ENCODE data around the gene ACBD3.

ACBD3 gene

DNA sequence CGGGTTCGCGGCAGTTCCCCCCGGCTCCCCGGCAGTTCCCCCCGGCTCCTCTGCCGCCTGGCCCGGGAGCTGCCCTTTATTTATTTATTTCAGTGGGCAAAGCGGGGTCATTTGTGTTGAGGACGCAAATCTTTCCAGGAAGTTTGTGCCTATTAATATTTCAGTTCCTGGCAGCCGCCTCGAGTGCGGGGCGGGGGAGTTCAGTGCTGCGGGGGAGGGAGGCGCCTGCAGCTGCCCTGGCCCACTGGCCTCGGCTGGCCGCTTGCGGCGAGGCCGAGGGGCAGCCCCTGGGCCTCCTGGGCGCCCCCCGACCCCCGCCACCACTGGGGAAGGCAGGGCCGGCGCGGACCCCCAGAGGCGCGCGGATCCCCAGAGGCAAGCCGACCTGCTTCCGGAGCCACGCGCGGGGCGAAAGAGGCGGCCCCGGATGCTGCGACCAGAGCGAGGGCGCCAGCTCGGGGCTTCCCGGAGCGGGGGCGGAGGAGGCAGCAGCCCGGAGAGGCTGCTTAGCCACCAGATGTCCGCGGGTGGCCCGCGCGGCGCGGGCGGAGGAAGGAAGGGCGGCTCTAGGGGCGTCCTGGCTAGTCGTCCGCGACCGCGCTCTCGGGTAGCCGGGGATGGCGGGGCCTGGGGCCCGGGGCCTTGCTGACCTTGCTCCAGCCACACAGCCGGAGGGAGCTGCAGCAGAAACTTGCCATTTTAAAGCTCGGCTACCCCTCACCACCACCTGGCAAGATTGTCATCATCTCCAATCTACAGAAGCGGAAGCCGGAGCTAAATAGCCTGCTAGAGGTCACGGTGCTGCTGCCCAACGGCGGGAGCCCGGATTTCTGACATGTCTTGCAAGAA lies 76.1 kb downstream of the ACBD3 start:
- peak; percentile 45 for DNase-seq

DNA sequence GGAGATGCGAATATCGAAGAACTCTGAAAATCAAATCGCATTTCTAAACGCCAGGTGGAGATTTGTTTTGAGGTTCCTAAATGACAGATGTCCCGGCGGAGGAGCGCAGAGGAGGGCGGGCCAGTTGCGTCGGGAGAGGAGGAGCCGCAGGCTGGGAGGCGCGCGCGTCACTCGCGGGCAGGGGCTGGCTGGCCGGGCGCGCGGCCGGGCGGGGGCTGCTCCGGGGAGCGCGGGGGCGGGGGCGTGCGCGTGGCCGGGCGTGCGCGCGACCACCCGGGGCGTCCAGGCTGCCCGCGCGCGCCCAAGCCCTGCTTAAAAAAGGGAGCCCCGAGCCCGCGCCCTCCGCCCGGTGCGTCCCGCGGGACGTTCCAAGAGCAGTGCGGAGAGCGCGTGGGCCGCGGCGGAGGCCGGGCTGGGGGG lies 76.7 kb downstream of the ACBD3 start:
- DNase-seq, result peak; percentile 63

DNA sequence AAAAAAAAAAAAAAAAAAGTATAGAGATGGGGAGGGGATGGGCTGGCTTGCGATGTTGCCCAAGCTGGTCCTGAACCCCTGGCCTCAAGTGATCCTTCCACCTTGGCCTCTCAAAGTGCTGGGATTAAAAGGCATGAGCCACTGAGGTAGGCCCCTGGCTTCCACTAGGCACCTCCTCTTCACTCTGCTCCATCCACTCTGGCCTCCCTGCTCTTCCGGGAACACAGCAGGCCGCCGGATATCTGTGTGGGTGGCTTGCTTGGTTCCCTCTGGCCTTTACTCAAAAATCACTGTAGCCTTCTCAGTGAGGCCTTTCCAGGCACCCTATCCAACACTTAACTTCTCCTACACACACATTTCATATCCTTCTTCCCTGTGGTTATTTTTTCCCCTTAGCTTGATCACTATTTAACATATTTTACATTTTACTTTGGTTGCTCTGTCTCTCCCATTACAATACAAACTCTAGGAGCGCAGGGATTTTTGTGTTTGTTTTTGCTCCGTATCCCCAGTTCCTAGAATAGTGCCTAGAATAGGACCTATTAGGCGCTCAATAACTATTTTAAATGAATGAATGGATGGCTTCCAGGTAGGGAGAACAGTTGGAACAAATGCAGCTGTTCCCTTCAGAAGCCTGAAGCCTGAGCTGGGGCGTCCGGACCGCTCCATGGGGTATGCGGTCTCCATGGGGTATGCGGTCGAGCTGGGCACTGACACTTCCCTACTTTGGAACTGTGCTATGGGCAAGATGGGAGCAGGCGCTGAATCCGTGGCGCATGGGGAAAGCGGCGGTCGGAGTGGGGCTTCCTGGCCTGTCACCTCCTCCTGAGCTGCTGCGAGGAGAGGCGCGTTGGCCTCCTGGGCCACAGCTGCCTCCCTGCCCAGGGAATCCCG lies 77.4 kb downstream of the ACBD3 start:
- DNase-seq, result no peak

DNA sequence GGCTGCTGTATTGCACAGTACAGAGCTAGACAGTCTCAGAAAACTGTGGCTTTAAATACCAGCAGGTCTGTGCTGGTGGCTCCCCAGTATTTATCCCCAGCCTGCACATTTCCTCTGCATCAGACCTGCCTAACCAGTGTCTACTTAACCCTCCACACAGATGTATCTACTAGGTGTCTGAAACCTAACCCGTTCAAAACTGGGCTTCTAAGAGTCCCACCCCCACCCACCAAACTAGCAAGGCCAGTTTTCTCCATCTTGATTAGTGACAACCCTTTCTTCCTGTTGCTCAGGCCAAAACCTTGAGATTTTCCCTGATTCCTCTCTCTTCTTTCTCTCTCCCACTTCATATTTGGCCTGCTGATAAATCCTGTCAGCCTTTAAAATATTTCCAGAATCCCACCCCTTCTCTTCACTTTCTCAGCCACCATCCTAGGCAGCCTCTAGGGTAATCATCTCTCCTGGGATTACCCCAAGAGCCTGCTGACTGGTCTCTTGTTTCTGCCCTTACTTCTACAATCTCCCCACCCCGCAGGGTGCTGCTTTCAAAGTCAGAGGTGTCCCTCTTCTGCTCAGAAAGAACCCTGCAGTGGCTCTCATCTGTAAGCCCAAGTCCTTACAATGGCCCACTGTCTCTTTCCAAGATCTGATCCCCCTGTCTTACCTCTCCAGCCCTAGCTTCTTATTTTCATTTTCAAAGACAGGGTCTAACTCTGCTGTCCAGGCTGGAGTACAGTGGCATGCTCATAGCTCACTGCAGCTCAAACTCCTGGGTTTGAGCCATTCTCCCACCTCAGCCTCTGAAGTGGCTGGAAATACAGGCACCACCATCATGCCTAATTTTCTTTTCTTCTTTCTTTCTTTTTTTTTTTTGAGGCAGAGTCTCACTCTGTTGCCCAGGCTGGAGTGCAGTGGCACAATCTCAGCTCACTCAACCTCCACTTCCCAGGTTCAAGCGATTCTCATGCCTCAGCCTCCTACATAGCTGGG lies 78.8 kb downstream of the ACBD3 start:
- DNase-seq, result no peak

DNA sequence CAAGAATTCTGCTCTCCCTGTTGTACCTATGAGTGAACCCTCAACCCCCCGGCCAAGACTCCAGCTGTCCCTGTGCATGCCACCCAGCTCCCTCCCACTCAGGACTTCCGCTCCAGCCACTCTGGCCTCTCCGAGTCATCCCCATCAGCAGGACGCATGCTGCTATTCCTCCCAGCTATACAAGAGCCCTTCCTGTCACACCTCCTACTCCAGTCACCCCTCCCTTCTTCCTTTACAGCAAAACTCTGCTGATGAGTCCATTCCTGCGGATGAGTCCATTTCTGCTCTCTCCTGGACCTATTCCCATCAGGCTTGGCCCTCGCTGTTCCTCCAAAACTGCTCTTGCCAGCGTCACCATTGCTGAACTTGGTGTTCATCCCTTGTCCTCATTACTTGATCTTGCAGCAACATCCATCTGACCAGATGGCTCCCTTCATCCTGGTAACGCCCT lies 81.8 kb downstream of the ACBD3 start:
- no peak for DNase-seq

DNA sequence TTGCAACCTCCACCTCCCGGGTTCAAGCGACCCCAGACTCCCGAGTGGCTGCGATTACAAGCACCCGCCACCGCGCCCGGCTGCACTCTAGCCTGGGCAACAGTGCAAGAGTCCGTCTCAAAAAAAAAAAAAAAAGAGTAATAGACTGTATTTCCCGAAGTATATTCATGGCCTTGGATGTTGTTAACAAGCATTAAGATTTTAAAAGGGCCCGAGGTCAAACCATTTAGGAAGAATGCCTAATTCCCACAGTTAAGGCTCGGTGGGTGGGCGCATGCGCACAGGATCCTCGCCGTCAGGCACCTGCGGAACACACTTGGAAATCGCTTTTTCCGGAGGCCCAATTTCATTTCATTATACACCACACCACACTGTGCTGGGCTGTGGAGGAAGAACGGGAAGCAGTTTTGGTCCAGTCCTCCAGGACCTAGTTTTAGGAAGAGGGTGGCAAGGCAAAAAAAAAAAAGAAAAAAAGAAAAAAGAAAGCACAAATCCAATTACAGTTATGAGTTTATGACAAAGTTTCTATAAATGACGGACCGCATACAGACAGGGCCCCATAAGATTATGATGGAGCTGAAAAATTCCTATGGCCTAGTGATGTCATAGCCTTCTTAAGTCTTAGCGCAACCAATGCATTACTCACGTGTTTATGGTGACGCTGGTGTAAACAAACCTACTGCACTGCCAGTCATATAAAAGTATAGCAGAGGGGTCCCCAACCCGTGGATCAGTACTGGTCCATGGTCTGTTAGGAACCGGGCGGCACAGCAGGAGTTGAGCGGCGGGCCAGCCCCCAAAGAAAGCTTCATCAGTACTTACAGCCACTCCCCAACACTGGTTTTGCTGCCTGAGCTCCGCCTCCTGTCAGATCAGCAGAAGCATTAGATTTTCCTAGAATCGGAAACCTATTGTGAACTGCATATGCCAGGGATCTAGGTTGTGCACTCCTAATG lies 85.8 kb downstream of the ACBD3 start:
- no peak for DNase-seq

DNA sequence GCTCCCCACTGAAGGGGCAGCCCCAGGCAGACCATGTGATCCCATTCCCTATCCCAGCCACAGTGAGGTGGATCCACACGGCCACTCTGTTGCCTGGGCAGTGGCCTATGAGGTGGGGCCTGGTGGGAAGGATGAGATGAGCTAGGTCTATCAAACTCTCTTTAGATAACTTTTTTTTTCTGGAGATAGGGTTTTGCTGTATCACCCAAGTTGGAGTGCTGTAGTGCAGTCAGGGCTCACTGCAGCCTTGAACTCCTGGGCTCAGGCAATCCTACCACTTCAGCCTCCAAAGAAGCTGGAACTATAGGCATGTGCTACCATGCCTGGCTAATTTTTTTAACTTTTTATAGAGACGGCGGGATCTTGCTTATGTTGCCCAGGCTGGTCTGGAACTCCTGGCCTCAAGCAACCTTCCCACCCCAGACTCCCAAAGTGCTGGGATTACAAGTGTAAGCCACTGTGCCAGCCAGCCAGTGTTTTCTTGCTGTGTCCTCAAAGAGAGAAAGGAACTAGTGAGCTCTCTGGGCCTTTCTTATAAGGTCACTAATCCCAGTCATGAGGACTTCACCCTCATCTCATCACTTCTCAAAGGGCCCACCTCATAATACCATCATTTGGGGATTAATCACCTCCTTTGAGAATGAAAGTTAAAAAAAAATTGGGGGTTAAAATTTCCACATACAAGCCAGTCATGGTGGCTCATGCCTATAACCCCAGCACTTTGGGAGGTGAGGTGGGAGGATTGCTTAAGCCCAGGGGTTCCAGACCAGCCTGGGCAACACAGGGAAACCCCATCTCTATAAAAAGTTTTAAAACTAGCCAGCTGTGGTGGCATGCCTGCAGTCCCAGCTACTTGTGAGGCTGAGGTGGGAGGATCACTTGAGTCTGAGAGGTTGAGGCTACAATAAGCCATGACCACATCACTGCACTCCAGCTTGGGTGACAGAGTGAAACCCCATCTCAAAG lies 87.4 kb downstream of the ACBD3 start:
- no peak for DNase-seq

DNA sequence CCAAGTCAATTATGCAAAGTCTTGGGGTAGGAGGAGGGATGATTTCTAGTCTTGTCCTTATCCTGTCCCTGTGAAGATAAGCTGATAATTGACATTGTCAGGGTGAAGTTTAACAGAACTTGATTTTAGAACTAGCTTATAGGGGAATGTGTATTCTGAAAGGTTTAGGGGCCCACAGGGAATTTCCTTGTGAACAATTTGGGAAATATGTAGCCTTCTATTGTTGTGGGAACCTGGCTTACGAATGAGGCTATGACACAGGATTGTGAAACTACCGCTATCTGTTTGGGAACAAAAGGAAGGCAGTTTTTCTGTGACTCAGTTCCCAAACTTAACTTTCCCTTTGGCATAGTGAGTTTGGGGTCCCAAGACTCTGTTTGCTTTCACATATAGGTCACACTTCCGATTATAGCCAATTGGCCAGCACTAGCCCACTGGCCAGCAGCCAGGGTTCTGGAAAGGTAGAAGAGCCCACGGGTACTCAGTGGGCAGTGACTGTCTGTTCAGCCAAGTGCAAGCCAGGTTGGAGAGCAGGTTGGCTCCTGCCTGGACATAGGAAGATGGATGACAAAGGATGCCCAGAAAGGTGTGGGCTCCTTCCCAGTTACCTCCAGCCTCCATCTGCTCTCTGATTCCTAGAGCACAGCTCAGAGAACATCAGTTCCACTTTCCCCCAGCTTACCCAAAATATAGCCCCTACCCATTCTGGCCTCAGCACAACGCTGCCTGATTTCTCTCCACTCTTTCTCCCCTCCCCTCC lies 88.5 kb downstream of the ACBD3 start:
- DNase-seq, result no peak

DNA sequence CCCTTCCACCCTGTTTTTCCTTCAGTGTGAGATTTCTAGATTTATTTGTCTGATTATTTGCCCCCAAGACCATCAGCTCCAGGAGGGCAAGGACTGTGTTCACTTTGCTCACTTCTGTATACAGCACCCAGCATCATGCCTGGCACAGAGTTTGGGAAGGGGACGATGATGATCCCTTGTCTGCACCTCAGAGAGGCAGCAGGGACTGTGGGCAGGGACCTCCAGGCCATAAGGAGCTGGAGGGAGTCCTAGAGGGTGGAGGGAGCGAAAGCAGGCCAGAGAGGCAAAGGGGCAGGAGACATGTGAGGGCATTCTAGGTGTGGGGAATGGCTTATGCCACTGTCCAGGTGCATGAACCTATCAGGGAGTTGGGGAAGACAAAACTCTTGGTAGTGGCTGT lies 91.3 kb downstream of the ACBD3 start:
- no peak for DNase-seq
